Middle frontal gyrus (tissue), 1 donor: ENCODE data around the gene EEPD1.

ENCODE experiments used
- DNase-seq: peaks from one replicate; pipeline ENCODE4 v3.0.0-alpha.2; 2015; ENCODE audit warnings: low spot score; ENCODE audit errors: extremely low spot score

EEPD1 gene

DNA sequence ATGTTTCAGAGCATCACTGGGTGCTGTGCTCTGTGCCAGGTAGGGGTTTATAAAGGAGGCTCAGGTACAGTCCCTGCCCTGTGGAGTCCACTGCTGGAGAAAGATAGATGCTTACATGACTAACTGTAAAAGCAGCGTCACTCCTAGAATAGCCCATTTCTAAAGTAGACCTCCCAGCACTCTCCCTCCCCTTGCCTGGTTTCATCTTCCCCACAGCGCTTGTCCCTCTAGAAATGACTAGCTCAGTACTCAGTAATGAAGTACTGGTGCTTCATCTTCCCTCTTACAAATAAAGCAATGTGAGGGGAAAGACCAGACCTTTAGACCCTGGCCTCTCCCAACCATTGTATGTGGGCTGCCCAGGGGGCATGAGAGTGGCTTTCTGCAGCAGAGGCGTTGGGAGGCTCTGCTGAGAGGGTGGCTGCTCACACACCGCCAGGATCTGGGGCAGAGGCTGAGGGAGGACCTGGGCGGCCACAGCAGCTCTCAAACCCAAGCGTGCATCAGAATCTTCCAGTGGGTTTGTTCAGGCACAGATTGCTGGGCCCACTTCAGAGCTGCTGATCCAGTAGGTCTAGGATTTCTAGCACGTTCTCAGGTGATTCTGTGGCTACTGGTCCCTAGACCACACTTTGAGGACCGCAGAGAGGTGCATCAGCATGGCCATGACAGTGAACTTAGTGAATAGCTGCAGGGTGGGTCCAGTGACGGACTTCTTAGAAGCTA lies 126.3 kb downstream of the EEPD1 start:
- DNase-seq: no peak

- DNase-seq: no peak
These were observed 126.9 kb downstream of the EEPD1 start for GRCh38 chr7:36279926-36280315.

DNA sequence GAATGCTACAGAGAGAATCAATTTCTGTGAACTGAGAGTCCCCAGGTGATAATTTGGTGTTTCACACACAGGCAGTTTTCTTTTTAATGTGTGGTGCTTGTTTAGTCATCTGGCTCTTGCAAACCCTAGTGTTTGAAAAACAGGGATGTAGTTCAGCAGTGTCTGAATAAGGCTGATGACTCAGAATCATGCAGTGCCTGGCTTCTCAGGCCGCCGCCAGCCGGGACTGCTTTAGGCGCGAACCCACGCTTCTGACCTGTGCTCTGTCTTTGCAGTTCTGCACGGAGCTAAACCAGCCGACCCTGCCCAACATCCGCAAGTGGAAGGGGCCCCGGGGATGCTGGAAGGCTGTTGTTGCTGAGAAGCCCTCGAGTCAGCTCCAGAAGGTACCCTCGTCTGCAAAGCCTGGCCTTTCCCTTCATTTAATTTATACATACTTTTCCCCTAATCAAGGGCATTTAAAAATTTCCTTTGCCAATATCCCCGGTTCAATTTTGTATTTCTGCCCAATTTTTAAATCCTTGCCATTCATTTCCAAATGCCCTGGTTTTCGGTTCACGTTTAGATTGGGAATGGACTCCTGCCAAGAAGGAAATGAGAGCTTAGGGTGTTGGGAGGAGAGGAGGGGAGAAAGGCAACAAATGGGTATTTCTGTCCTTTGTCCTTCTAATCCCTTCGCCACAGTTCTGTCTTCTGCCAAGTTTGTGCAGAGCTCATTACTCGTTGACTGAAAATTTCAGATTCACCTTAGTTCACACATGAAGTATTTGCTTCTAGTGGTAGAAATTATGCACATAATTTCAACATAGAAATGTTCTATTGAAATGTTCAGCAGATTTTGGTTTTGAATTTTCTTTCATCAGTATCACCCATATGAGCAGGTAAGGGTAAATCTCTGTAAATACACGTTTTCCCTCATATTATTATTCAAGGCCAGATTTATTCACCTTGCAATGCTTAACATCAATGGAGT lies 128.1 kb downstream of the EEPD1 start:
- peak; percentile 84 for DNase-seq

DNA sequence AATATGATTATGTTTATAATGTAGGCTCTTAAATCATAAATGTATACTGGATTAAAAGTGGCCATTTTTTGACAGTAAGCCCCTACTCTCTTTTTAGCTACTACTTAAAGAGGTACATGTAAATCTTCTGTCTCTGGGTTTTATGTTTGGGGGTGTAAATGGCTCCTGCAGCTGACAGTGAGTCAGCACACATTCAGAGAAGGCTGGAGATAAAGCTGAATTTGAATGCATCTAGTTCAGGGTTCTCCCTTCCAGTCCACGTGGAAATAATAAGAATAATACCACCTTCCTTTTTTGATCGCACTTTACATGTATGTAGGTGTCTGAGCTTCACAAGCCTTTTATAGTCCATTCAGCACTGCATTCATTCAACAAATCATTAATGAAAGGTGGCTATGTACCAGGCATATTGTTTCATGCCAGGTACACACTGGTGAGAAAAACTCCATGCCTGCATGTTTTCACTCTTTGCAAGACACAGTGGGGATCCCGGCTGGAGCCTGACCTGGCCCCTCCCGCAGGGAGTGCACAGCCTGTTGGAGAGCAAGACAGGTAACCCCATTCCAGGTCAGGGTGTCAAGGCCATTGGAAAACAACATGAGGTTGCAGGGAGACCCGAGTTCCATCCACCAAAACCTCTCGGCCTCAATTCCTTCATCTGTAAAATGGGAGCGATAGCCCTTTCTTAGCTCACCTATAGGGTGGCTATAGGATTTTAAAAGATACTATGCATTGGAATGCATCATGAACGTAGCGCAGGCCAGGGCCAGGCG lies 129.1 kb downstream of the EEPD1 start:
- no peak for DNase-seq

DNA sequence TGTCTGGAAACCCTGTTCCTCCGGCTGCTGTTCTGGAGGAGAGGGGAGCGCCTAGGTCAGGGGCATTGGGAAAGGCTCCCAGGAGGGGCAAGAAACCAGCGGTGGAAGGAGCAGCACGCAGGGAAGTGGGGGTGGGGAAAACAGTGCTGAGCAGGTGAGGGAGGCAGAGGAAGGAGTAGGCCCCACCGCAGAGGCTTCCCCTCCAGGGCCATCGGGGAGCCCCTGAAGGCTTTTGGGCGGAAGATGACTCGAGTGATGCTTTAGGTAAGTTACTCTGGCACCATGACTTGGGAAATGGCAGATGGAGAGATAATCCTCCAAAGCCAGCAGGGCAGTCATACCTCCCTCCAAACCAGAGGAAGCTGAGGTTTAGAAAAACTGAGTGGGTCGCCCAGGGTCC lies 130.1 kb downstream of the EEPD1 start:
- no peak for DNase-seq

- DNase-seq: no peak
These were observed 130.7 kb downstream of the EEPD1 start for GRCh38 chr7:36283711-36284130.

- DNase-seq: no peak
These were observed 131.5 kb downstream of the EEPD1 start for GRCh38 chr7:36284456-36285090.

GRCh38 chr7:36285276-36285675 lies 132.2 kb downstream of the EEPD1 start:
- DNase-seq: no peak

GRCh38 chr7:36286226-36286625 lies 133.2 kb downstream of the EEPD1 start:
- DNase-seq: no peak

DNA sequence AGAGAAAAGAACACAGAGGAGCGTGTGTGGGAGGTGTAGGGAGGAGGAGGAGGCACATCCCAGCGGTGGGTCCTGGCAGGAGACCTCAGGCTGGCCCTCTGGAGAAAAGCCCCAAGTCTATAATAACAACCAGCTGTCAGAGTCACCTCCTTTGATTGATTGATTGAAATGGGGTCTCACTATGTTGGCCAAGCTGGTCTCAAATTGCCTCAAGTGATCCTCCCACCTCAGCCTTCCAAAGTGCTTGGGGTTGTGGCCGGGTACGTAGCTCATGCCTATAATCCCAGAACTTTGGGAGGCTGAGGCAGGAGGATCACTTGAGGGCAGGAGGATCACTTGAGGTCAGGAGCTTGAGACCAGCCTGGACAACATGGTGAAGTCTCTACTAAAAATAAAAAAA lies 133.6 kb downstream of the EEPD1 start:
- DNase-seq: no peak

- DNase-seq: no peak
These were observed 134.6 kb downstream of the EEPD1 start for GRCh38 chr7:36287371-36288241.

DNA sequence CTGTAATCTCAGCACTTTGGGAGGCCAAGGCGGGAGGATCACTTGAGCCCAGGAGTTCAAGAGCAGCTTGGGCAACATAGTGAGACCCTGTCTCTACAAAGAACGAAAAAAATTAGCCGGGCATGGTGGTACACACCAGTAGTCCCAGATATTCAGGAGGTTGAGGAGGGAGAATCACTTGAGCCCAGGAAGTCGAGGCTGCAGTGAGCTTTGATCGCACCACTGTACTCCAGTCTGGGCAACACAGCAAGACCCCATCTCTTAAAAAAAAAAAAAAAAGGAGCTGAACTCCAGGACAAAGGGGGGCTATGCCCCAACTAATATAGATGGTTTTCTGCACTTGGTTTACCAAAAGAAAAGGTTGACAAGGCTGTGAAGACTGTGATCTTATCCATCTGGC lies 135.4 kb downstream of the EEPD1 start:
- DNase-seq: no peak

DNA sequence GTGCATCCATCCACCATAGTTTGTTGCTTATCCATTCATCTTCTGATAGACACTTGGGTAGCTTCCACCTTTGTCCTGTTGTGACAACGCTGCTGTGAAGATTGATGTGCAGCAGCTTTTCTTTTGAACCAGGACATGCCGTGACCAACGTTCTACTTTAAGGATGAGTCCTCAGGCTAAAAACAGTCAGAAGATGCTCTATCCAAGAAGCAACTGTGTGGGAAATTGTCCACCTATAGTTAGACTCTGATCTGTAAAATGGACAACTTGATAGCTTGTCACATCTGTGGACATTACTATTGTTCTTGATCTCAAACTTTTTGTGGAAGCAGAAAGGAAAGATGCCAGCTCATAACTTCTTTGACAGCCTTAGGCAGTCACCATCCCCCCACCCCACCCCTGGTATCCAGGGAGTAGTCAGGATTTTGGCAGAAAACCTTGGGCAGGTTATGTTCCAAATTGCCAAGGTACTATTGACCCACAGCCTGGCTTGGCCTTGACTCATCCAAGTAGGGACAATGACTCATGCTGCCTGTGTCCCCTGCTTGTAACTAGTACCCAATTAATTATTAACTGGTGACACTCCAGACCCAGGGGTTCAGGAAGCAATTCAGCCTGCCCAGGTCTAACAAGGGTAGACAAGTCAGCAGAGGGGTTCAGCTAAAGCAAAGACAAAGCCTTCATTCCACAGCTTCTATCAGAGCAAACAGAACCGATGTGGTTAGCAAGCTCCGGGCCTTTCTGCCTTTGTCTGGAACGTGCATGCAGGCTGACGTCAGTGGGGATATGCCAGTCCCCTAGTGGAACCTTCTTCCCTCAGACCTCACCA lies 137.0 kb downstream of the EEPD1 start:
- no peak for DNase-seq

- DNase-seq: peak; percentile 82
These were observed 138.6 kb downstream of the EEPD1 start for GRCh38 chr7:36291387-36292316.

- no peak for DNase-seq
These were observed 142.0 kb downstream of the EEPD1 start for GRCh38 chr7:36295090-36295489.

- DNase-seq: no peak
These were observed 143.2 kb downstream of the EEPD1 start for GRCh38 chr7:36296284-36296683.

- no peak for DNase-seq
These were observed 144.4 kb downstream of the EEPD1 start for GRCh38 chr7:36297364-36298009.

DNA sequence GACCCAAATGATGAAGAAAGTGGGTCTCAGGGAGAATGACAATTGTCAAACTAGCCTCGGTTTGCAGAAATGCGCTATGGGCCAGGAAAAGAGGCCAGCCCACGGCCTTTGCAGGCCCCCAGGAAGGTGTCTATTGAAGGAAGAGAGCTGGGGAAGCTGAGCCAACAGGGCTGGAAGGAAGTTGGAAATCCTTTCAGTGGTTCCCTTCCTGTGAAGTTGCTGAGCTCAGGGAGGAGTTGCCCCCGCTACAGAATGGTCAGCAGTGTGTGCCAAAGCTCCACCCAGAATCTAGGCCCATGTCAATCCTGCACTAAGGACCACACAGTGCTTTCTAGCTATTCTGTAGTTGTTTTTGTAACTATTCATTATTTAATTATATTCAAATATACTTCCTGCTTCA lies 145.1 kb downstream of the EEPD1 start:
- DNase-seq: no peak
